ENCODE data around the gene CFAP54. TPM values are rescaled to one million over a fixed set of nuclear protein-coding genes. Genes with fewer than 3 reads are reported as not detected.

The CFAP54 gene
- total RNA-seq, 2 experiments from 2014 or later: 0.38 to 0.64 TPM

Other genes starting within 250 kb of the CFAP54 start
- gene CDK17, start 89.1 kb upstream of the CFAP54 start, total RNA-seq: 10 to 100 TPM; 41.4 to 45.8 TPM

Data from activated naive CD4-positive, alpha-beta T cell treated with anti-CD3 and anti-CD28 coated beads for 36 hours (primary cell).